GM20431 (cell line): ENCODE data around the gene NAMPT.
"Not testable (repeated sequence)": the region's sequence is repeated elsewhere in the genome, so short reads cannot be mapped to it uniquely, and the experiment has no call there.

Experiments used
- in situ Hi-C: fragments of 300-500 bp; cut with MseI, MboI; formaldehyde crosslinking; loops from one replicate; pipeline ENCODE4 v1.15.0; 2020; ENCODE audit warnings: low sequenced_read_pairs; ENCODE audit not compliant: unreplicated experiment

Gene NAMPT

DNA sequence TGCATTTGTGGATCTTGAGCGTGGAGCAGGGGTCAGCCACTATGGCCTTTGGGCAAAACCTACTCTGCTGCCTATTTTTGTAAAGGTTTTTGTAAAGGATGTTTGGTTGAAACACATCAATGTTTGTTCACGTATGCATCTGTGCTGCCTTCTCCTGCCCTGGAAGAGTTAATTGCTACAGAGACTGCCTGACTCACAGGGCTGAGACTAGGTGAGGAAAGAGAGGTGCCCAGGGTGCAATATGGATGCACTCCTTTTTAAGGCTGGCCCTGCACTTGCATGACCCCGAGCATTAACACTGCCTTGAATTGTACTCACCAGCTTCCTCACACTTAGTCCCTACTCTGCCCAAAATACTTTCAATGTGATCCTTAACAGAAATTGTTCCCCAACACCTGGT is 20.9 kb upstream of the NAMPT start:
- in situ Hi-C loops = no loop called here

GRCh38 chr7:106304568-106304967 is 19.8 kb upstream of the NAMPT start:
- in situ Hi-C loops = no loop called here

DNA sequence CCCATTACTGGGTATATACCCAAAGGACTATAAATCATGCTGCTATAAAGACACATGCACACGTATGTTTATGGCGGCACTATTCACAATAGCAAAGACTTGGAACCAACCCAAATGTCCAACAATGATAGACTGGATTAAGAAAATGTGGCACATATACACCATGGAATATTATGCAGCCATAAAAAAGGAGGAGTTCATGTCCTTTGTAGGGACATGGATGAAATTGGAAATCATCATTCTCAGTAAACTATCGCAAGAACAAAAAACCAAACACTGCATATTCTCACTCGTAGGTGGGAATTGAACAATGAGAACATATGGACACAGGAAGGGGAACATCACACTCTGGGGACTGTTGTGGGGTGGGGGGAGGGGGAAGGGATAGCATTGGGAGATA is 13.8 kb upstream of the NAMPT start:
- in situ Hi-C loops = not testable (repeated sequence)

DNA sequence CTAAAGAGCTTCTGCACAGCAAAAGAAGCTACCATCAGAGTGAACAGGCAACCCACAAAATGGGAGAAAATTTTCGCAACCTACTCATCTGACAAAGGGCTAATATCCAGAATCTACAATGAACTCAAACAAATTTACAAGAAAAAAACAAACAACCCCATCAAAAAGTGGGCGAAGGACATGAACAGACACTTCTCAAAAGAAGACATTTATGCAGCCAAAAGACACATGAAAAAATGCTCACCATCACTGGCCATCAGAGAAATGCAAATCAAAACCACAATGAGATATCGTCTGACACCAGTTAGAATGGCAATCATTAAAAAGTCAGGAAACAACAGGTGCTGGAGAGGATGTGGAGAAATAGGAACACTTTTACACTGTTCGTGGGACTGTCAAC is 13.4 kb upstream of the NAMPT start:
- in situ Hi-C loops = not testable (repeated sequence)

- in situ Hi-C loops = no loop called here
Observed at GRCh38 chr7:106294334-106294733, 9.6 kb upstream of the NAMPT start.

GRCh38 chr7:106291247-106291646 is 6.5 kb upstream of the NAMPT start:
- in situ Hi-C loops = no loop called here

DNA sequence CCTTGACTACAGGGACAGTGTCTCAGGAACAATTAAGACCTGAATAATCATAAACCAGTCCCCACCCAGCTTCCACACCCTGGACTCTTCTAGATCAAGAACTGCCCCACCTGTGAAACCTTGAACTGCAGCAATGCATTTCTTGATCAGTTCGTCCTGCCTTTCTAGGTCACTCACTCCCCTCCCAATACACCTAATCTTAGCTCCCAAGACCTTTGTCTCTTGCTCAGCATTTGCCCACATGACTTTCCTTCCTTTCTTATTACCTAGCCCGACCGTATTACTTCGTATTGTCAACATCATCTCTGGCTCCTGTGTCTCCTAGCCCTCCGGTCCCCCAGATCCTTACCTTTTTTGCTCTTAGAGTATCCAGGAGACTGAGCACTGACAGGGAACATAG is 5.5 kb upstream of the NAMPT start:
- in situ Hi-C loops = no loop called here

DNA sequence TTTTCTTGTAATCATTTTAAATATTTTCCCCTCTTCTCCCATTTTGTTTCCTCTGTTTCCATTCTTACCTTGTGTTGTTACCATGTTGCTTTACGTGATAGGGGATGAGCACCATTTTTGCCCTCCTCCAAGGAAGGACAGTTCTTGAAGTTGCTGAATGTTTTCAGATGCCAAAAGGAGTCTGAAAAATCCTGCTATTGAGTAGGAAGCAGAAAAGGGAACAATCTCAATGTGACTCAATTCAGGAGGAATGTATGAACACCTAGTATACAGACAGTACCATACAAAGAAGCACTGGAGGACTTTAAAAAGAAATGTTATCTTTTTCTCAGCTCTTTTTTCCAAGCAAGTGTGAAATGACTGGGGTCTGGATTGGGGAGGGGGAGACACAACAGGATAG is 5.1 kb upstream of the NAMPT start:
- in situ Hi-C loops = no loop called here

DNA sequence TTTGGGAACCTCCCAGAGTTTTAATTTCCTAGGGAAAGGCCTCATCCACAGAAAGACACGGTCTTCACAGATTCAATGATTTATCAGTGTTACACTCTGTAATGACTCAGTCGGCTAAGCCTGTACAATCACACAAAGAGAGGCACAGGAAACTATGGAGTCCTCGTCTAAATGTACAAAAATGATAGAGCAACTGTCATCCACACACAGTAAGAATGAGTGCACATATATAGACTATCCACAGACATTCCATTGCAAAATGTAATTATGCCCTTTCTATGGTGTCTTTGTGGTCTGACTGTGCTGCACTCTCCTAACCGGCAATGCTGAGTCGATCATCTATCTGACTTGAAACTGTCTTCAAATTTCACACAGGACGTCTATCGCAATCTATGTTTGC is 3.5 kb upstream of the NAMPT start:
- in situ Hi-C loops = no loop called here

DNA sequence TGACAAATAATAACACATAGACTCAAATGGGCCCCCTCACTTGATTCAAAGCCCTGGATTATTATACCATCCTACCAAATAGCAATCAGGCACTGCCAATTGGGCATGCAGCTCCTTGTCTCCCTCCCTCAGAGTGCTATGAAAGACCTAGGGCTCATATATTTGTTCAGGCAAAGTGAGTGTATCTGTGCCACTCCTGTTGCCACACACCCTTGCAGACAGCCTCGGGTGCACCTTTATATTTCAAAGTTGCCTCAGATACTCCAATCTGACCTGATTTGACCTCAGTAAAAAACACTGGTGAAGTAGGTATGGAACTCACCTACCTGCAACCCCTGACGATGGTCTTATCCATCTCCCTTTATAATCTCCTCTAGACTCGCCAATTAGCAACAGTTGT is 3.0 kb upstream of the NAMPT start:
- in situ Hi-C loops = no loop called here

DNA sequence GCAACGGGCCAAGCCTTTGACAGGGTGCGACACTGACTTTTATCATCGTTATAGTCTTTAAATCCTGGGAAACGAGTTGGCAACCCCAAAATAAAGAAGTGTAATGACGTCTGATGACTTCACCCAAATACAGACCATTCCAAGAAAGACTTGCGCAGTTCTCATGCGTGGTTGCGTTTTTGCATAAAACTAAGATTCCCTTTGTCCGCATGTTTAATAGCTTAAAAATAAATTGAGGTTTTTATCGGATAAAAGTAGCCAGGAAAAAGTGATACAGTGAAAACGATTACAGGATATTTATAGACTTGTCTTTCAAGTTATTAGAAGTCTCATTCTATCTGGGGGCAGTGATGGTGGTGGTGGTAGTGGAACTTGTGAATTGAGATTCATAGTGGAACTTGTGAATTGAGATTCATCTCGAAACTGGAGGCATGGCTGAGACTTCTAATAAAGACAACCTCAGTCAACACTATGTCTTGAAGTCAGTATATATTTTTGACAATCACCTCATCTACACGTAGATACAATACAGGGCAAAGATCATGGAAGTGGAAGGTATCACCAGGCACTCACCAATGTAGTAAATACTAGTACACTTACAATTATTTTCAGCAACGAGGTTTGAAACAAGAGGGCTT is 1.2 kb upstream of the NAMPT start:
- in situ Hi-C loops = no loop called here

GRCh38 chr7:106285051-106285854 is 470 bp upstream of the NAMPT start:
- in situ Hi-C loops = no loop called here

GRCh38 chr7:106283831-106284713 is 711 bp downstream of the NAMPT start:
- in situ Hi-C loops = no loop called here

GRCh38 chr7:106283501-106283830 is 1.3 kb downstream of the NAMPT start:
- in situ Hi-C loops = no loop called here

DNA sequence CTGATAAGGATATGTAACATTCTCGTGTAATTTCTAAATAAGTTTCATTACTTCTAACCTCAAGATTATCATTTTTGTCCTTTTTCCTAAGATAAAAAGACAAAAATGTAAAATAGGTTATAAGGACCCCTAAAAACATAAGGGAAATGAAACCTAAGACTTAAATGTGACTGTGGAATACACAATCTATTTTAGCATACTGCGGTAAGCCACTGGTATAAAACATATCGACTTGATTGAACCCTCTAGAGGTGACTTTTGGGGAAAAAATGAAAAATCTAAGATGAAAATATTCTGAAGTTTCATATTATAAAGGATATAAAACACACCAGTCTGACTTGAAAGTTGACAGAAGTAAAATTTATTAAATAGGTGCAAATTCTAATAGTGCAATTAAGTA is 1.9 kb downstream of the NAMPT start:
- in situ Hi-C loops = no loop called here

DNA sequence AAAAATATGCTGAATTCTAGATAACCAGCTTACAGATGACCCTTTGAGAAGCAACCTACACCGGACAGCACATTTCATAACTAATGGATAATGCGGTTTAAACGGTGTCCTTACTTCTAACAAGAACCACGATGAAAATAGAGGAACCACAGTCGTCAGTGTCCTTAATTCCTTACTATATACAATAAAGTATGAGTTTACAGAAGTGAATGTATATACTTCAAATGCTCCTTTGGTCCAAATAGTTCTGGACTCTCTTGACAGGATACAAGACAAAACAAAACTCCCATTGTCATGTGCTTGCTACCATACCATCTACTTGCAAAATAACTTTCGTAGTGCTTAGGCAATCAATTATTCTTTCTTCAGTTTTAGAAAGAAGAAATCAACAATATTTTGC is 2.4 kb downstream of the NAMPT start:
- in situ Hi-C loops = no loop called here

GRCh38 chr7:106281585-106282318 is 3.0 kb downstream of the NAMPT start:
- in situ Hi-C loops = no loop called here

- in situ Hi-C loops = no loop called here
Observed at GRCh38 chr7:106281127-106281526, 3.7 kb downstream of the NAMPT start.

DNA sequence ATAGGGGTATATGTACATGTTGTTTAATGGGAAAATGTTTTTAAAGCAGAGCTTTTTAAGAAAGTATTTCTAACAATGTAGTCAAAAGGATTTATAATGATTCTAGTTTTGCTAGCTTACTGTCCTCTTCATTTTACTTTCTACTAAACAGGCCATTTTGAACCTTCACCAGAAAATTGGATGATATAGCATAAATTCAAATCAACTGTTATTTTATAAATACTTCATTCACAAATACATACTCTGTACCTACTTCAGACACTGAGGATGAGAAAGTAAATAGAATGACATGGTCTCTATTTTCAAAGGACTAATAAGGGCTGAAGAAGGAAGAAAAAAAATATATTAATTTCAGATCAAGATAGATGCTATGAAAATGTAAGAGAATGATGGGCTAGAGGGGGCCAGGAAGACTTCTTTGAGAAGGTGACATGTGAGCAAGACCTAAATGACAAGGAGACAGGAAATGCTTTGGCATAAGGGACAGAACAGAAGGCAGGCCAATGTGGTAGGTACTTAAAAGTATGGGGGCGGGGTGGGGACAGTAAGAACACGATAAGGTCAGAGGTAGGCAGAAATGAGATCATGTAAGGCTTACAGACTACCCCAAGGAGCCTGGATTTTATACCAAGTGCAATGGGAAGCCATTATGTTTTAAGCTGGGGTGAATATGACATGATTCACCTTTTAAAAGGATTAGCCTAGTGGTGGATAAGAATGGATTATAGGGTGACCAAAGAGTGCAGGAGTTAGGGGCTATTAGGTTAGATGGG is 5.2 kb downstream of the NAMPT start:
- in situ Hi-C loops = no loop called here

- in situ Hi-C loops = no loop called here
Observed at GRCh38 chr7:106278695-106279094, 6.1 kb downstream of the NAMPT start.
